ENCODE measurements around the gene RPL36AL. TPM values are rescaled to one million over a fixed set of nuclear protein-coding genes. Genes with fewer than 3 reads are reported as not detected.

The RPL36AL gene
- total and polyA plus RNA-seq, 10 of the 15 experiments (the other 5 are each of a cell fraction or from before 2014, with no cell fraction given): 222 to 1,379 (median 545) TPM

DNA sequence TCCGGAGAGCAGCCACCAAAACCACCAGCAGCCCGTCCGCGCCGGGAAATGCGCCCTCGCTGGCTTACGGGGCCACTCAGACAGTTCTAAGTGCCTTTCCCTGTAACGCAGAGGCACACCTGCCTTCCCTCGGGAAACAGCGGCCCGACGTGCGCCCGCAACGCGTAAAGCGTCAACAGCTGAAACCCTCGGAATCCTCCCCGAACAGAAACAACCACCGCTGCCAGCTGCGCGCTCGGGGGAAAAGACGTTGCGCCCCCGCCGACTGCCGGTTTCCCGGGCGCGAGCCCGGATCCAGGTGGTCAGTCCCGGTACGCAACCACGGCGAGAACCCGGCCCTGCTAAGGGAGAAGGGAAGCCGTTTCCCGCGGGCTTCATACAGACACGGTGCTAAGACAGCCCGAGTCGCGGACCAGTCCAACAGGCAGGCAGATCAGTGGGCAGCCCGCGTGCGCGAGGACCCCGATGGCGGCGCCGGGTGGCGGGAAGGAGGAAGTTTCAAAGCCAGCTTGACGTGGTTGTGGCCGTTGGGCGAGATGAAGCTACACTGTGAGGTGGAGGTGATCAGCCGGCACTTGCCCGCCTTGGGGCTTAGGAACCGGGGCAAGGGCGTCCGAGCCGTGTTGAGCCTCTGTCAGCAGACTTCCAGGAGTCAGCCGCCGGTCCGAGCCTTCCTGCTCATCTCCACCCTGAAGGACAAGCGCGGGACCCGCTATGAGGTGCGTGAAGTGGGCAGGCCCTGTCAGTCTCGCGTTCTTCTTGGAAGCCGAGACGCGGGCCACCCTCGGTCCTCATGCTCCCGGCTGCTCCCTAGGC is 21.7 kb downstream of the RPL36AL start, which contains the start of gene LRR1:
LRR1 (plus strand) TSS at position 456 of the 816 bp plus-strand sequence; CDS start at position 537, 81 bp downstream.
- intact Hi-C loops (cut with micrococcal nuclease; ENCODE audit: unreplicated experiment) (loop anchor here (1.0 kb wide), 2 partner anchors 12 to 23 kb away; partner anchors contain the start of gene RPS29), in situ Hi-C loops (cut with MboI) (no loop called here)
- CTCF ChIA-PET: interaction anchor here (1.2 to 6.1 kb wide), 5 partner anchors 9 to 35 kb away, joined by 3 to 75 read pairs (median 3); partner anchors contain the start of genes MGAT2, RPL36AL and RPS29
- FAIRE-seq (peak; percentile 62), ATAC-seq (peak; percentile 66), DNase-seq (ENCODE audit: low read depth, low spot score) (peak; percentile 60)
- Histone ChIP-seq H3K4me3 (peak within 1 kb of the TSS; percentile 92), H3K4me2 (ENCODE audit: control insufficient read depth, insufficient read depth) (peak within 1 kb of the TSS; percentile 79), H3K79me2 (ENCODE audit: control insufficient read depth, insufficient read depth, low read length) (peaks cover 53% of the 10 kb centered on the region), H3K9ac (ENCODE audit: control insufficient read depth, insufficient read depth, low read length) (peak within 1 kb of the TSS; percentile 95), H3K4me1 (ENCODE audit: control insufficient read depth, insufficient read depth, low read length) (peaks cover 17% of the 10 kb centered on the region), H4K20me1 (ENCODE audit: control insufficient read depth, insufficient read depth) (no peaks in the 10 kb centered on the region), H3K27me3 (replicated peaks in 1 of 2; ENCODE audit: control insufficient read depth in 2 of 2, insufficient read depth in 2 of 2, low read length in 1 of 2) (no peaks in the 10 kb centered on the region), H3K27ac (ENCODE audit: control insufficient read depth, insufficient read depth) (peak within 1 kb of the TSS; percentile 100), H3K36me3 (ENCODE audit: control insufficient read depth in 2 of 2, insufficient read depth in 2 of 2, low read length in 1 of 2) (no peaks in the 10 kb centered on the region; a peak in 1 of 4 replicates), H2AFZ (ENCODE audit: control insufficient read depth, low read depth, low read length) (peak within 1 kb of the TSS; percentile 97), H3K9me3 (replicated peaks; ENCODE audit: control insufficient read depth, insufficient read depth, low read length) (no peaks in the 10 kb centered on the region)
- RAD21 ChIA-PET (ENCODE audit: unreplicated experiment): interaction anchor here (0.9 to 4.6 kb wide), 7 partner anchors 12 to 483 kb away, joined by 3 to 29 read pairs (median 6); partner anchors contain the start of genes KLHDC2, MGAT2, RPL36AL and RPS29
- POLR2A ChIA-PET: interaction anchor here (1.9 to 6.7 kb wide), 4 partner anchors 13 to 33 kb away, joined by 12 to 73 read pairs (median 40); partner anchors contain the start of genes MGAT2, RPL36AL and RPS29
- SMC1A ChIA-PET (ENCODE audit: uncharacterized antibody, unreplicated experiment): interaction anchor here (0.8 to 3.1 kb wide), 7 partner anchors 9 to 254 kb away, joined by 3 to 17 read pairs (median 5); partner anchors contain the start of genes MGAT2, NEMF, RPL36AL and RPS29
- under 1% methylated on average over 77 of the region's 77 CpGs for WGBS (ENCODE audit: insufficient coverage, insufficient replicate concordance, low lambda C conversion rate, missing lambda C conversion rate)
- no TSS peak for BruUV-seq (replicated peaks)
- peak; percentile 53; the same call in 1 of the 2 replicates for TF ChIP-seq BRCA1 (IDR thresholded peaks at IDR 0.05; ENCODE audit: low read depth, low read length)
- TF ChIP-seq, protein P1, sequence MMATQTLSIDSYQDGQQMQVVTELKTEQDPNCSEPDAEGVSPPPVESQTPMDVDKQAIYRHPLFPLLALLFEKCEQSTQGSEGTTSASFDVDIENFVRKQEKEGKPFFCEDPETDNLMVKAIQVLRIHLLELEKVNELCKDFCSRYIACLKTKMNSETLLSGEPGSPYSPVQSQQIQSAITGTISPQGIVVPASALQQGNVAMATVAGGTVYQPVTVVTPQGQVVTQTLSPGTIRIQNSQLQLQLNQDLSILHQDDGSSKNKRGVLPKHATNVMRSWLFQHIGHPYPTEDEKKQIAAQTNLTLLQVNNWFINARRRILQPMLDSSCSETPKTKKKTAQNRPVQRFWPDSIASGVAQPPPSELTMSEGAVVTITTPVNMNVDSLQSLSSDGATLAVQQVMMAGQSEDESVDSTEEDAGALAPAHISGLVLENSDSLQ (IDR thresholded peaks at IDR 0.05): peak; percentile 83
- peak; percentile 72; the same call in 1 of the 2 replicates for TF ChIP-seq STAT1 (conservative IDR thresholded peaks at IDR 0.05)
- peak; percentile 98 for TF ChIP-seq NKRF (conservative IDR thresholded peaks at IDR 0.05)
- no peak for TF ChIP-seq ZBTB11 (CRISPR knock-in tag; IDR thresholded peaks at IDR 0.05)
- TF ChIP-seq SMARCA5 (IDR thresholded peaks at IDR 0.05): peak; percentile 55; the same call in 1 of the 2 replicates
- TF ChIP-seq RCOR1 (conservative IDR thresholded peaks at IDR 0.05; ENCODE audit: low read depth, low read length): no peak
- TF ChIP-seq, protein P2, sequence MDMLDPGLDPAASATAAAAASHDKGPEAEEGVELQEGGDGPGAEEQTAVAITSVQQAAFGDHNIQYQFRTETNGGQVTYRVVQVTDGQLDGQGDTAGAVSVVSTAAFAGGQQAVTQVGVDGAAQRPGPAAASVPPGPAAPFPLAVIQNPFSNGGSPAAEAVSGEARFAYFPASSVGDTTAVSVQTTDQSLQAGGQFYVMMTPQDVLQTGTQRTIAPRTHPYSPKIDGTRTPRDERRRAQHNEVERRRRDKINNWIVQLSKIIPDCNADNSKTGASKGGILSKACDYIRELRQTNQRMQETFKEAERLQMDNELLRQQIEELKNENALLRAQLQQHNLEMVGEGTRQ (IDR thresholded peaks at IDR 0.05; ENCODE audit: borderline replicate concordance, low read depth, low read length): no peak
- no peak; the same call in 1 of the 2 replicates for TF ChIP-seq GATAD2B (conservative IDR thresholded peaks at IDR 0.05; ENCODE audit: low read depth)
- no peak for TF ChIP-seq ZNF274 (IDR thresholded peaks at IDR 0.05; ENCODE audit: insufficient read depth, insufficient read length)
- TF ChIP-seq KDM1A (IDR thresholded peaks at IDR 0.05; ENCODE audit: borderline replicate concordance): no peak
- no peak for TF ChIP-seq TARDBP (IDR thresholded peaks at IDR 0.05; ENCODE audit: borderline replicate concordance)
- TF ChIP-seq TCF3 (IDR thresholded peaks at IDR 0.05; ENCODE audit: borderline replicate concordance, insufficient read depth, low read depth, low read length): peak; percentile 91
- TF ChIP-seq RELA (IDR thresholded peaks at IDR 0.05; ENCODE audit: borderline replicate concordance, partially characterized antibody): peak; percentile 82
- no peak for TF ChIP-seq FOS (IDR thresholded peaks at IDR 0.05; ENCODE audit: borderline replicate concordance, extremely low read depth, insufficient read length)
